ENCODE results near the gene NIM1K. TPM values are rescaled to one million over a fixed set of nuclear protein-coding genes. Genes with fewer than 3 reads are reported as not detected.

NIM1K gene
- total and polyA plus RNA-seq, 2 of the 13 experiments (the other 11 are each of a cell fraction or from before 2014, with no cell fraction given) = 0.04 TPM; not detected in 1

DNA sequence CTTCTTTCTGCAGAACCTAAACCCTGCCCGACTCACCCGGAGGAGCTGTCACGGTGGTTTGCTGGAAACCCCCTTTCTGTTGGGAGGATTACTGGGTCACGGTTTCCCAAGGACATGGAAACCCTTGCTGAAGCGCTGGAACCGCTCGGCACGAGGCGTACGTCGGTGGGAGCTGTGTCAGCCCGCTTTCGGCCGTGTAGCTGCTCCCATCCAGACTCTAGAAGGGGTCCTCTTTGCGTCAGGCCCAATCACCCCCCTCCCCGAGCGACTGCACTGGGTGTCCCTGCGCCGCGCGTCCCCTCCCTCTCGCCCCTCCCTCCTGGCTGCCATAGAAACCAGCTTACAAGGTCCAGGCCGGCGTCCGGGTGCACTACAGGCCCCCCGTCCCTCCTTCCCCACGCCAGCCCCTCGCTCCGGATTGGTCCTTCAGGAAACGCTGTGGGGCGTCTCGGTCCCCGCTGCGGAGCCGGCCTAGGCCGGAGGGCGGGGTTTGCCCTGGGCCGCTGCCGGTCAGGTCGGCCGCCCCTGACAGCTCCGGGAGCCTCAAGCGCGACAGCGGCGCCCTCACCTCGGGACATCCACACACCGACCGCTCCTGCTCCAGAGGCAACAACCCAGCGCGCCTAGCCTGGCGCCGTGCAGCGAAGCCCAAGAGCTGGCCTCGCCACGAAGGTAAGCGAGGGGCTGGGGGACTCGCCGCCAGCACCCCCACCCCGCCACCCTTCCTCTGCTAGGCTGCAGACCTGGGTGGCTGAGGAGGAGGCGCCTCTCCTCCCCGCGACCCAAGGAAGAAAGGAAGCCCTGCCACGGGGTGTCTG is at the start of gene NIM1K (continued):
- TF ChIP-seq, protein P1, sequence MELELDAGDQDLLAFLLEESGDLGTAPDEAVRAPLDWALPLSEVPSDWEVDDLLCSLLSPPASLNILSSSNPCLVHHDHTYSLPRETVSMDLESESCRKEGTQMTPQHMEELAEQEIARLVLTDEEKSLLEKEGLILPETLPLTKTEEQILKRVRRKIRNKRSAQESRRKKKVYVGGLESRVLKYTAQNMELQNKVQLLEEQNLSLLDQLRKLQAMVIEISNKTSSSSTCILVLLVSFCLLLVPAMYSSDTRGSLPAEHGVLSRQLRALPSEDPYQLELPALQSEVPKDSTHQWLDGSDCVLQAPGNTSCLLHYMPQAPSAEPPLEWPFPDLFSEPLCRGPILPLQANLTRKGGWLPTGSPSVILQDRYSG (CRISPR knock-in tag; IDR thresholded peaks at IDR 0.05) = no peak
- TF ChIP-seq YEATS4 (CRISPR knock-in tag; IDR thresholded peaks at IDR 0.05; ENCODE audit: borderline replicate concordance) (peak; percentile 28; the same call in 1 of the 2 replicates), SMARCC2 (IDR thresholded peaks at IDR 0.05) (no peak), SMYD3 (CRISPR knock-in tag; IDR thresholded peaks at IDR 0.05) (no peak), HCFC1 (IDR thresholded peaks at IDR 0.05; ENCODE audit: low read depth, low read length) (no peak), NRL (CRISPR knock-in tag; IDR thresholded peaks at IDR 0.05; ENCODE audit: borderline replicate concordance) (peak; percentile 80), MTF2 (CRISPR knock-in tag; IDR thresholded peaks at IDR 0.05; ENCODE audit: borderline replicate concordance) (no peak), ZNF230 (CRISPR knock-in tag; IDR thresholded peaks at IDR 0.05) (no peak), ZNF138 (CRISPR knock-in tag; IDR thresholded peaks at IDR 0.05; ENCODE audit: low read depth) (no peak), GABPB1 (CRISPR knock-in tag; IDR thresholded peaks at IDR 0.05) (peak; percentile 42; the same call in 1 of the 2 replicates), GLI4 (CRISPR knock-in tag; IDR thresholded peaks at IDR 0.05; ENCODE audit: borderline replicate concordance) (no peak), SRSF4 (IDR thresholded peaks at IDR 0.05; ENCODE audit: low read depth, low read length, poor library complexity, severe bottlenecking) (no peak), ZFY (CRISPR knock-in tag; IDR thresholded peaks at IDR 0.05) (peak; percentile 54; the same call in 1 of the 2 replicates), CBX2 (IDR thresholded peaks at IDR 0.05; ENCODE audit: low read depth, low read length) (no peak), CBX2 (CRISPR knock-in tag; IDR thresholded peaks at IDR 0.05; ENCODE audit: low read depth) (peak; percentile 25; the same call in 1 of the 2 replicates), SP2 (CRISPR knock-in tag; IDR thresholded peaks at IDR 0.05) (peak; percentile 31; the same call in 1 of the 2 replicates), ZBTB3 (CRISPR knock-in tag; IDR thresholded peaks at IDR 0.05; ENCODE audit: borderline replicate concordance, low read depth) (no peak), ZNF33A (CRISPR knock-in tag; IDR thresholded peaks at IDR 0.05; ENCODE audit: borderline replicate concordance) (no peak)
- TF ChIP-seq, protein P2, sequence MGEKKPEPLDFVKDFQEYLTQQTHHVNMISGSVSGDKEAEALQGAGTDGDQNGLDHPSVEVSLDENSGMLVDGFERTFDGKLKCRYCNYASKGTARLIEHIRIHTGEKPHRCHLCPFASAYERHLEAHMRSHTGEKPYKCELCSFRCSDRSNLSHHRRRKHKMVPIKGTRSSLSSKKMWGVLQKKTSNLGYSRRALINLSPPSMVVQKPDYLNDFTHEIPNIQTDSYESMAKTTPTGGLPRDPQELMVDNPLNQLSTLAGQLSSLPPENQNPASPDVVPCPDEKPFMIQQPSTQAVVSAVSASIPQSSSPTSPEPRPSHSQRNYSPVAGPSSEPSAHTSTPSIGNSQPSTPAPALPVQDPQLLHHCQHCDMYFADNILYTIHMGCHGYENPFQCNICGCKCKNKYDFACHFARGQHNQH (CRISPR knock-in tag; IDR thresholded peaks at IDR 0.05) = no peak
- TF ChIP-seq, protein P3, sequence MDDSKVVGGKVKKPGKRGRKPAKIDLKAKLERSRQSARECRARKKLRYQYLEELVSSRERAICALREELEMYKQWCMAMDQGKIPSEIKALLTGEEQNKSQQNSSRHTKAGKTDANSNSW (CRISPR knock-in tag; IDR thresholded peaks at IDR 0.05; ENCODE audit: borderline replicate concordance) = no peak
- TF ChIP-seq, protein P4, sequence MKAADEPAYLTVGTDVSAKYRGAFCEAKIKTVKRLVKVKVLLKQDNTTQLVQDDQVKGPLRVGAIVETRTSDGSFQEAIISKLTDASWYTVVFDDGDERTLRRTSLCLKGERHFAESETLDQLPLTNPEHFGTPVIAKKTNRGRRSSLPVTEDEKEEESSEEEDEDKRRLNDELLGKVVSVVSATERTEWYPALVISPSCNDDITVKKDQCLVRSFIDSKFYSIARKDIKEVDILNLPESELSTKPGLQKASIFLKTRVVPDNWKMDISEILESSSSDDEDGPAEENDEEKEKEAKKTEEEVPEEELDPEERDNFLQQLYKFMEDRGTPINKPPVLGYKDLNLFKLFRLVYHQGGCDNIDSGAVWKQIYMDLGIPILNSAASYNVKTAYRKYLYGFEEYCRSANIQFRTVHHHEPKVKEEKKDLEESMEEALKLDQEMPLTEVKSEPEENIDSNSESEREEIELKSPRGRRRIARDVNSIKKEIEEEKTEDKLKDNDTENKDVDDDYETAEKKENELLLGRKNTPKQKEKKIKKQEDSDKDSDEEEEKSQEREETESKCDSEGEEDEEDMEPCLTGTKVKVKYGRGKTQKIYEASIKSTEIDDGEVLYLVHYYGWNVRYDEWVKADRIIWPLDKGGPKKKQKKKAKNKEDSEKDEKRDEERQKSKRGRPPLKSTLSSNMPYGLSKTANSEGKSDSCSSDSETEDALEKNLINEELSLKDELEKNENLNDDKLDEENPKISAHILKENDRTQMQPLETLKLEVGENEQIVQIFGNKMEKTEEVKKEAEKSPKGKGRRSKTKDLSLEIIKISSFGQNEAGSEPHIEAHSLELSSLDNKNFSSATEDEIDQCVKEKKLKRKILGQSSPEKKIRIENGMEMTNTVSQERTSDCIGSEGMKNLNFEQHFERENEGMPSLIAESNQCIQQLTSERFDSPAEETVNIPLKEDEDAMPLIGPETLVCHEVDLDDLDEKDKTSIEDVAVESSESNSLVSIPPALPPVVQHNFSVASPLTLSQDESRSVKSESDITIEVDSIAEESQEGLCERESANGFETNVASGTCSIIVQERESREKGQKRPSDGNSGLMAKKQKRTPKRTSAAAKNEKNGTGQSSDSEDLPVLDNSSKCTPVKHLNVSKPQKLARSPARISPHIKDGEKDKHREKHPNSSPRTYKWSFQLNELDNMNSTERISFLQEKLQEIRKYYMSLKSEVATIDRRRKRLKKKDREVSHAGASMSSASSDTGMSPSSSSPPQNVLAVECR (CRISPR knock-in tag; IDR thresholded peaks at IDR 0.05; ENCODE audit: borderline replicate concordance) = peak; percentile 70; the same call in 1 of the 2 replicates
- TF ChIP-seq, protein P5, sequence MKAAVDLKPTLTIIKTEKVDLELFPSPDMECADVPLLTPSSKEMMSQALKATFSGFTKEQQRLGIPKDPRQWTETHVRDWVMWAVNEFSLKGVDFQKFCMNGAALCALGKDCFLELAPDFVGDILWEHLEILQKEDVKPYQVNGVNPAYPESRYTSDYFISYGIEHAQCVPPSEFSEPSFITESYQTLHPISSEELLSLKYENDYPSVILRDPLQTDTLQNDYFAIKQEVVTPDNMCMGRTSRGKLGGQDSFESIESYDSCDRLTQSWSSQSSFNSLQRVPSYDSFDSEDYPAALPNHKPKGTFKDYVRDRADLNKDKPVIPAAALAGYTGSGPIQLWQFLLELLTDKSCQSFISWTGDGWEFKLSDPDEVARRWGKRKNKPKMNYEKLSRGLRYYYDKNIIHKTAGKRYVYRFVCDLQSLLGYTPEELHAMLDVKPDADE (CRISPR knock-in tag; IDR thresholded peaks at IDR 0.05) = no peak
